ENCODE measurements around the gene ZCCHC14.

GRCh38 chr16:87460936-87461335, 31.9 kb downstream of the ZCCHC14 start:
- TF ChIP-seq ATF3 (CRISPR knock-in tag; IDR thresholded peaks at IDR 0.05) (no peak), HDAC1 (CRISPR knock-in tag; IDR thresholded peaks at IDR 0.05) (no peak), RAD21 (CRISPR knock-in tag; IDR thresholded peaks at IDR 0.05) (no peak), ZNF225 (CRISPR knock-in tag; IDR thresholded peaks at IDR 0.05) (no peak)

Data from HepG2 (cell line).